DOHH2 (cell line): ENCODE measurements around the gene SLC35A3.

Experiments used
- H3F3A ChIP-seq: fragments of 200-600 bp; sonication (generic), shearing (Covaris generic); 2 replicates; pipeline ENCODE4 v1.6.0; 2016; ENCODE audit warnings: antibody characterized with exemption, mild to moderate bottlenecking; ENCODE audit not compliant: control insufficient read depth, insufficient read depth
- H3K27ac ChIP-seq: fragments of 200-600 bp; sonication (generic); 2 replicates; pipeline ENCODE4 v1.5.1; 2014; ENCODE audit warnings: low read depth, mild to moderate bottlenecking, low read length, moderate library complexity
- H3K27me3 ChIP-seq: fragments of 200-600 bp; sonication (generic); 2 replicates; pipeline ENCODE4 v1.6.1; 2014; ENCODE audit warnings: mild to moderate bottlenecking, low read length, mixed read lengths; ENCODE audit not compliant: control insufficient read depth
- H3K36me3 ChIP-seq: fragments of 200-600 bp; sonication (generic); 2 replicates; pipeline ENCODE4 v1.6.1; 2014; ENCODE audit warnings: mild to moderate bottlenecking, low read length, moderate library complexity, mixed read lengths; ENCODE audit not compliant: control insufficient read depth
- H3K4me1 ChIP-seq: fragments of 200-600 bp; sonication (generic); 2 replicates; pipeline ENCODE4 v1.6.1; 2014; ENCODE audit warnings: mild to moderate bottlenecking, low read length, mixed read lengths; ENCODE audit not compliant: control insufficient read depth
- H3K4me2 ChIP-seq: fragments of 200-600 bp; sonication (generic); 2 replicates; pipeline ENCODE4 v1.6.0; 2014; ENCODE audit warnings: mild to moderate bottlenecking, low read length, moderate library complexity
- H3K4me3 ChIP-seq: fragments of 200-600 bp; sonication (generic); 2 replicates; pipeline ENCODE4 v1.5.1; 2014; ENCODE audit warnings: mild to moderate bottlenecking, low read length, mixed read lengths
- H3K79me2 ChIP-seq: fragments of 200-600 bp; sonication (generic); 2 replicates; pipeline ENCODE4 v1.6.1; 2014; ENCODE audit warnings: mild to moderate bottlenecking, low read length, mixed read lengths; ENCODE audit not compliant: control insufficient read depth
- H3K9me2 ChIP-seq: fragments of 200-600 bp; sonication (generic); replicated peaks from 2 replicates; pipeline ENCODE4 v1.6.1; 2014; ENCODE audit warnings: mild to moderate bottlenecking, low read length, mixed read lengths; ENCODE audit not compliant: control insufficient read depth
- H3K9me3 ChIP-seq: fragments of 200-600 bp; sonication (generic); 2 replicates; pipeline ENCODE4 v1.6.1; 2014; ENCODE audit warnings: antibody characterized with exemption, low read length, mixed read lengths; ENCODE audit not compliant: control insufficient read depth, insufficient read depth
- H4K20me1 ChIP-seq: fragments of 200-600 bp; sonication (generic); 2 replicates; pipeline ENCODE4 v1.6.0; 2014; ENCODE audit warnings: low read depth, mild to moderate bottlenecking, antibody characterized with exemption, low read length, moderate library complexity; ENCODE audit not compliant: control insufficient read depth, insufficient read depth
- CTCF ChIP-seq: fragments of 200-600 bp; sonication (generic); IDR thresholded peaks from one replicate; pipeline ENCODE4 v1.5.1; 2014; ENCODE audit warnings: antibody characterized with exemption, mild to moderate bottlenecking, low read depth, low read length; ENCODE audit not compliant: poor library complexity, severe bottlenecking
- EZH2phosphoT487 ChIP-seq: fragments of 200-600 bp; sonication (generic); IDR thresholded peaks from 2 replicates; pipeline ENCODE4 v1.6.1; 2017; ENCODE audit warnings: borderline replicate concordance, mild to moderate bottlenecking, antibody characterized with exemption, low read length, moderate library complexity, mixed read lengths

The SLC35A3 gene

GRCh38 chr1:99963041-99963795 lies 6.6 kb upstream of the SLC35A3 start:
- no peaks in the 10 kb centered on the region for H4K20me1 ChIP-seq
- H3K27me3 ChIP-seq, result no peaks in the 10 kb centered on the region
- TF ChIP-seq EZH2phosphoT487 (no peak), CTCF (no peak)
- 0 out of 2 replicates have a peak, but pooled peaks cover under 1% of the 10 kb centered on the region for H3K4me1 ChIP-seq
- H3K36me3 ChIP-seq, result no peaks in the 10 kb centered on the region
- no peaks in the 10 kb centered on the region for H3K9me3 ChIP-seq
- H3K79me2 ChIP-seq, result no peaks in the 10 kb centered on the region
- no peaks in the 10 kb centered on the region for H3K9me2 ChIP-seq
- H3K4me3 ChIP-seq, result no peak overlapping the region
- H3K4me2 ChIP-seq, result no peak overlapping the region
- no peak overlapping the region for H3K27ac ChIP-seq
- H3F3A ChIP-seq, result no peaks in the 10 kb centered on the region

- Histone ChIP-seq H3F3A (no peaks in the 10 kb centered on the region), H3K27ac (no peak overlapping the region), H3K4me1 (peaks cover 15% of the 10 kb centered on the region), H3K9me3 (no peaks in the 10 kb centered on the region), H4K20me1 (no peaks in the 10 kb centered on the region), H3K4me3 (no peak overlapping the region), H3K9me2 (no peaks in the 10 kb centered on the region), H3K4me2 (no peak overlapping the region), H3K36me3 (no peaks in the 10 kb centered on the region; the same call in 1 of the 2 replicates), H3K27me3 (no peaks in the 10 kb centered on the region), H3K79me2 (peaks cover 10% of the 10 kb centered on the region)
- TF ChIP-seq EZH2phosphoT487 (no peak), CTCF (no peak)
Observed at GRCh38 chr1:99964806-99965205, 5.0 kb upstream of the SLC35A3 start.

GRCh38 chr1:99965646-99966375 lies 4.0 kb upstream of the SLC35A3 start:
- peaks cover 20% of the 10 kb centered on the region for H3K79me2 ChIP-seq
- no peaks in the 10 kb centered on the region for H3K9me3 ChIP-seq
- no peaks in the 10 kb centered on the region for H4K20me1 ChIP-seq
- no peak overlapping the region for H3K4me2 ChIP-seq
- no peak overlapping the region for H3K4me3 ChIP-seq
- H3K27ac ChIP-seq, result no peak overlapping the region
- H3K4me1 ChIP-seq, result peaks cover 18% of the 10 kb centered on the region
- H3F3A ChIP-seq, result no peaks in the 10 kb centered on the region
- no peaks in the 10 kb centered on the region for H3K27me3 ChIP-seq
- TF ChIP-seq CTCF, result no peak
- no peak for TF ChIP-seq EZH2phosphoT487
- H3K9me2 ChIP-seq, result no peaks in the 10 kb centered on the region
- no peaks in the 10 kb centered on the region; the same call in 1 of the 2 replicates for H3K36me3 ChIP-seq
